Measurements from ENCODE around the gene ZNF425.

- TF ChIP-seq CTCF (IDR thresholded peaks at IDR 0.05) (no peak), POLR2A (IDR thresholded peaks at IDR 0.05) (no peak)
Measured at GRCh38 chr7:149102666-149103065, 23.5 kb downstream of the ZNF425 start.

Measured in upper lobe of left lung (tissue), 4 donors.